K562 (cell line): ENCODE results near the gene MKNK1. TPM values are rescaled to one million over a fixed set of nuclear protein-coding genes. Genes with fewer than 3 reads are reported as not detected.
A peak's percentile ranks its signal among the peaks of the same experiment; 100 is the strongest.

Experiments
- ARID4B ChIP-seq: sonication (generic); formaldehyde crosslinking; IDR thresholded peaks from 2 replicates; pipeline ENCODE4 v1.8.0; 2022; ENCODE audit warnings: mild to moderate bottlenecking, missing genetic modification reagents
- E2F5 ChIP-seq: sonication (generic); formaldehyde crosslinking; IDR thresholded peaks from 2 replicates; pipeline ENCODE4 v1.8.0; 2022; ENCODE audit warnings: mild to moderate bottlenecking, missing genetic modification reagents
- MAFF ChIP-seq: IDR thresholded peaks from 2 replicates; pipeline ENCODE4 v1.6.1; 2012; ENCODE audit warnings: low read length, improper control_type of control experiment
- RBM25 ChIP-seq: fragments of 200-400 bp; formaldehyde crosslinking; IDR thresholded peaks from 2 replicates; pipeline ENCODE4 v1.6.1; 2018; ENCODE audit warnings: low read length, low read depth, moderate library complexity; ENCODE audit not compliant: severe bottlenecking
- TCFL5 ChIP-seq: fragments of 250-450 bp; sonication (Bioruptor Pico); conservative IDR thresholded peaks from 2 replicates; pipeline ENCODE4 v1.6.1; 2021; ENCODE audit warnings: mild to moderate bottlenecking, moderate library complexity, matching md5 sums
- ZBTB40 ChIP-seq, 2 experiments: fragments of 450-650 bp in 1 of 2; sonication (generic) in 1 of 2; formaldehyde crosslinking in 1 of 2; IDR thresholded peaks; 2 replicates each; pipeline versions ENCODE4 v1.7.1 to v1.9.0; 2016 to 2022; ENCODE audit warnings: inconsistent platforms in 1 of 2, mild to moderate bottlenecking in 1 of 2, missing genetic modification reagents in 1 of 2
- polyA plus RNA-seq, 8 experiments: library from polyadenylated mRNA; depleted of rRNA in 4 of 8; stranded (reverse) in 5 of 8; unstranded in 3 of 8; fragments of >200 nt; fragmentation: Nextera tagmentation in 2 of 8; fragmentation: Illumina TruSeq in 1 of 8; extraction: Ambion mirVana in 2 of 8; extraction: Trizol in 1 of 8; gene quantifications; 2 replicates each; pipeline versions ENCODE4 v1.2.1 to v1.2.3, GENCODE V29; 2011 to 2014; ENCODE audit warnings: inconsistent platforms in 1 of 8, missing spikeins in 1 of 8
- total RNA-seq, 7 experiments: library from RNA; depleted of rRNA in 6 of 7; stranded (reverse); fragments of >200 nt in 6 of 7; fragmentation: Illumina TruSeq in 2 of 7; extraction: Trizol in 2 of 7; gene quantifications; 2 replicates each; pipeline versions ENCODE4 v1.2.1 to v1.2.3, GENCODE V29; 2011 to 2021; ENCODE audit warnings: low replicate concordance in 1 of 7
- TF ChIP-seq, protein P1 (sequence below): fragments of 250-450 bp; sonication (Bioruptor Pico); IDR thresholded peaks from 2 replicates; pipeline ENCODE4 v1.5.0; 2020; ENCODE audit warnings: mild to moderate bottlenecking
- TF ChIP-seq, protein P2 (sequence below), 2 experiments: fragments of 450-650 bp in 1 of 2; sonication (generic) in 1 of 2; formaldehyde crosslinking in 1 of 2; IDR thresholded peaks in 1 of 2; conservative IDR thresholded peaks in 1 of 2; 2 replicates each; pipeline versions ENCODE4 v1.6.1 to v1.8.1; 2016 to 2023; ENCODE audit warnings: mild to moderate bottlenecking in 2 of 2, moderate library complexity in 2 of 2, inconsistent platforms in 1 of 2, missing genetic modification reagents in 1 of 2

Gene MKNK1
- total and polyA plus RNA-seq, 9 of the 15 experiments (the other 6 are each of a cell fraction or from before 2014, with no cell fraction given): 27.7 to 51.3 (median 43.7) TPM

DNA sequence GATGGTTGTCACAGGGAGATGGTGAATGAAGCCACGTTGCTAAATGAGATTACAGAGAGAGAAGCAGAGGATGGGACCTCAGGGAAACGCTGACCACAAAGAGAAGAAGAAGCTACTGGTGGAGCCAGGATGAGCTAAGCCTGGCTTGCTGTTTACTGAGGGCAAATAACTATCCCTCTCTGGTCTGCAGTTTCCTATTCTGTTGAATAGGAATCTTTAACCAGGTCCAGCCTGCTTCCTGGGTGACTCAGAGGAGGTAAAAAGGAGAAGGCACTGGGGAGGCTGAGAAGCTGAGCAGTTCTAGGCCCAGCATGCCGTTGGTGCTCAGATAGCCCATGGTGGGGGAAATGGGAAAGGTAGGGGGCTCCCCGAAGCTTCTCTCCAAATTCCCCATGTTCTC, 84.9 kb downstream of the MKNK1 start (continued):
- TF ChIP-seq ZBTB40 (IDR thresholded peaks at IDR 0.05) (no peak), ZBTB40 (CRISPR knock-in tag; IDR thresholded peaks at IDR 0.05) (no peak), TCFL5 (CRISPR knock-in tag) (no peak), E2F5 (CRISPR knock-in tag) (no peak), ARID4B (CRISPR knock-in tag) (no peak), RBM25 (peak; percentile 72), MAFF (no peak)
- TF ChIP-seq, protein P1, sequence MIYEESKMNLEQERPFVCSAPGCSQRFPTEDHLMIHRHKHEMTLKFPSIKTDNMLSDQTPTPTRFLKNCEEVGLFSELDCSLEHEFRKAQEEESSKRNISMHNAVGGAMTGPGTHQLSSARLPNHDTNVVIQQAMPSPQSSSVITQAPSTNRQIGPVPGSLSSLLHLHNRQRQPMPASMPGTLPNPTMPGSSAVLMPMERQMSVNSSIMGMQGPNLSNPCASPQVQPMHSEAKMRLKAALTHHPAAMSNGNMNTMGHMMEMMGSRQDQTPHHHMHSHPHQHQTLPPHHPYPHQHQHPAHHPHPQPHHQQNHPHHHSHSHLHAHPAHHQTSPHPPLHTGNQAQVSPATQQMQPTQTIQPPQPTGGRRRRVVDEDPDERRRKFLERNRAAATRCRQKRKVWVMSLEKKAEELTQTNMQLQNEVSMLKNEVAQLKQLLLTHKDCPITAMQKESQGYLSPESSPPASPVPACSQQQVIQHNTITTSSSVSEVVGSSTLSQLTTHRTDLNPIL (CRISPR knock-in tag): no peak
- TF ChIP-seq, protein P2, sequence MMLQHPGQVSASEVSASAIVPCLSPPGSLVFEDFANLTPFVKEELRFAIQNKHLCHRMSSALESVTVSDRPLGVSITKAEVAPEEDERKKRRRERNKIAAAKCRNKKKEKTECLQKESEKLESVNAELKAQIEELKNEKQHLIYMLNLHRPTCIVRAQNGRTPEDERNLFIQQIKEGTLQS (IDR thresholded peaks at IDR 0.05): 0 out of 2 replicates have a peak, but pooled peaks have one; percentile 46
- TF ChIP-seq, protein P2 (CRISPR knock-in tag; conservative IDR thresholded peaks at IDR 0.05): no peak
